Fibroblast of gingiva (primary cell): ENCODE results near the gene RELN.
A peak's percentile ranks its signal among the peaks of the same experiment; 100 is the strongest.
"Not testable (repeated sequence)": the region's sequence is repeated elsewhere in the genome, so short reads cannot be mapped to it uniquely, and the experiment has no call there.

Experiments
- DNase-seq: peaks from one replicate; pipeline ENCODE4 v3.0.0-alpha.2; 2011; ENCODE audit warnings: low read depth

RELN gene

DNA sequence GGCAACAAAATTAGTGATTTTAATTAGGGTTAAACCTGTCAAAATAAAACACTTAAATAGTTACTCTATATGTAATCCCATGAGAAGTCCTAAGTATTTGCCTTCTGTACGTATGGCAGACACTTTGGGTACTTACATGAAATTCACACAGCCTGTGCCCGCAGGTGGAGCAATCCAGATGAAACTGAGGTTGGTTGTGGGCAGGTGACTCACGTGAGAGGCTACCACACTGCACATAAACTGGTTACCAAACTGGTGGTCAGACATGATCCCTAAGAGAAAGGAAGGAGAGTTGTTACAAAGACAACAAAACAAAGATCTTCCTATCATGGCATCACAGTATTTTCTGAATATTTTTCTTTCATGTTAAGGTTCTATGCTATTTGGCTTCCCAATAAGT lies 156.1 kb downstream of the RELN start:
- DNase-seq: no peak

GRCh38 chr7:103832438-103832837 lies 157.0 kb downstream of the RELN start:
- DNase-seq: no peak

DNA sequence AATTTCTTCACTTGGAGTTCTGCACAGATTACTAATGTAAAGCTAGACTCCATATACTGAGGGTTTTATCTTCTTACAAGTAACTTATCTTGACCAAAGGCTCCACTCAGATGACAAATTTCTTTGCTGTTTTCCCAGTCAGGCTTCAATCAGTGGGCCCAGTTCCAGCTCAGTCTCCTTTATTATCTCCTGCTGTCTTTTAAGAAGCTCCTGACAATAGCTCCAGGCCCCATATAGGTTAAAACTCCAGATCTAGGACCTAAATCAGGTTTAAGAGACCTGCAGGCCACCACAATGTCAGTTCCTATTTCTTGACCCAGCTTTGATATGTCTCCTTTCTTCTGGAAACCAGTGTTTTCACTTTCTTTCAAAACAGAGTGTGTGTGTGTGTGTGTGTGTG lies 165.2 kb downstream of the RELN start:
- DNase-seq: no peak

GRCh38 chr7:103823084-103823483 lies 166.4 kb downstream of the RELN start:
- no peak for DNase-seq

DNA sequence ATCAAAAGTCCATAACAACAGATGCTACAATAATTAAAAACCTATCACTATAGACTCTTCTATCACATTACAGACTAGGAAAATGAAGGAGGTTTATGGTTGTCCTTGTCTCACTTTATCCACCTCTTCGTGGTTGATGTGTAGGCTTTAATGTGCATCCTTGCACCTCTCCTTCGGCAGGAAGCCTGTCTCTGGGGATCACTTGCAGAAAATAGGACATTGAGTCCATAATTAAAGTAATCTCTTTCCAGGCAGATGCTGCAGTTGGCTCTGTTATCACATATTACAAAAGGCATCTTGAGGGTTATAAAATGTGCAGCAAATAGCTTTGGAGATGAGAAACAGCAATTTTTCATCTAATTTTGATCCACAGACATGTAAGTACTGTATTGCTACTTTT lies 168.4 kb downstream of the RELN start:
- no peak for DNase-seq

GRCh38 chr7:103815972-103816371 lies 173.5 kb downstream of the RELN start:
- DNase-seq: not testable (repeated sequence)

DNA sequence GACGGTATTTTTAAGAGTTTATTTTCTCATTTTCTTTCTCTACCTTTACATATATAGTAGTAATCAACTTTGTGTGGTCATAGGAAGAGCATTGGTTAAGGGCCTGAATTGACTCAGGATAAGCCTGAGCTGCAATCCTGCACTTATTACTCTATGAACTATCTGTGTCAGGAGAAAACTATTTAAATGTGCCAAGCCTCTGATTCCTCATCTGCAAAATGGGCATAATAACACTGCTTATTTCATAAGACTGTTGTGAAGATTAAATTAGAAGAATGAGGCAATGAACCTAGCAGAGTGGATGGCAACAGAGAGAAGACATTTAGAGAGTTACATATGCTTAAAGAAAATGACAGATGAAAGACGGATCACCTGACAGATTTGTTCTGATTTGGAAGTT lies 175.5 kb downstream of the RELN start:
- no peak for DNase-seq

- no peak for DNase-seq
Observed at GRCh38 chr7:103811997-103812396, 177.5 kb downstream of the RELN start.

DNA sequence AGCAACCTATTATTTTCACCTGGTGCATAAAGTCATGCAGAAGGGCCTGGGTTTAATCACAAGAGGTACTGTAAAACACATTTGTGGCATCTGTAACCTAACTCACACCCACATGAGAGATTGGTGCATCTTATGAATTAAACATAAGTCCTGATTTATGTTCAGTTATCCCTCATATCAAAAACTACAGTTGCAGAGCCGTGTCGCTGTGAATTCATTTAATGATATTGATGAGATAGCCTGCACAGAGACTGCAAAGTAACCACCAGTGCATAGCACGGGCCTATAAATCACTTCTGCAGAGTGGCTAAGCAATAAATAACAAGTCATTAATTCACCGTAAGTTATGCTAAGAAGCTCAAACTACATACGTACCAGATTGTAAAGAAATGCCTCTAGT lies 178.2 kb downstream of the RELN start:
- no peak for DNase-seq

- DNase-seq: no peak
Observed at GRCh38 chr7:103810112-103810744, 179.2 kb downstream of the RELN start.

GRCh38 chr7:103809229-103809994 lies 180.0 kb downstream of the RELN start:
- no peak for DNase-seq

GRCh38 chr7:103805346-103805745 lies 184.1 kb downstream of the RELN start:
- DNase-seq: no peak

DNA sequence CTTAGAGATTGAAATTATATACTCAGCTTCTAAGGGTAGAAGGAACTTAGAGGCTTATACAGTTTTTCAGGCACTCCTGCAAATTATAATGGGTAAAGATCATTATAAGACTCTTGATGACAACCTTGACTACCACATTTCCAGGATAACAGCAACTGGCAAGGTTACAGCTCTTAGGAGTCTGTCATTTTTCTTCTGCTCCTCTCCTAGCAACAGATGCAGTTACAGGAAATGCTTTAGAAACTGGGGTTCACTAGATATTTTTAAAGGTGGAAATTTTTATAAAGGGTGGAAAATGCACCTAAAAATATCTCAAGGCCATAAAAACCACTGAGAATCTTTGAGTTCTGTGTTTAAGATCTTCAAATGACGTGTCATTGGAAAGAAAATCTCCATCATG lies 185.8 kb downstream of the RELN start:
- no peak for DNase-seq

GRCh38 chr7:103799298-103799697 lies 190.2 kb downstream of the RELN start:
- DNase-seq: no peak

- no peak for DNase-seq
Observed at GRCh38 chr7:103797647-103798307, 191.7 kb downstream of the RELN start.

DNA sequence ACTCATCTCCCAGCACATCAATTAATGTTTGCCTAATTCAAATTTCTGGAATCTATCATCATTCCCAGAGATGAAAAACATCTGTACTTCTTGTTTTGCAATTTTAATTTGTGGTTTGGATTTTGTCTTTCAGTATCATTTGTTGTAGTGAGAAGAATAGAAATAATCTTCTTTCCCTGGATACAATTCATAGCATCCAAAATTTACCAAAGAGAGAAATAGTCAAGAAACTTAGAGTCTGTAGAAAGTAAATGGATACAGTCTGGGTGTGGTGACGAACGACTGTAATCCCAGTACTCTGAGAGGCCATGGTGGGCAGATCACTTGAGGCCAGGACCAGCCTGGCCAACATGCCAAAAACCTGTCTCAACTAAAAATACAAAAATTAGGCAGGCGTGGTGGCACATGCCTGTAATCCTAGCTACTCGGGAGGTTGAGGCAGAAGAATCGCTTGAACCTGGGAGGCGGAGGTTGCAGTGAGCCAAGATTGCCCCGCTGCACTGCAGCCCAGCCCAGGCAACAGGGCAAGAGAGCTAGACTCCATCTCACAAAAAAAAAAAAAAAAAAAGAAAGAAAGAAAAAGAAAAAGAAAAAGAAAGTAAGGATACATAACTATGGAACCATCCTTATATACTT lies 193.0 kb downstream of the RELN start:
- DNase-seq: peak; percentile 53

GRCh38 chr7:103795787-103796186 lies 193.7 kb downstream of the RELN start:
- no peak for DNase-seq

- DNase-seq: peak; percentile 20
Observed at GRCh38 chr7:103795107-103795506, 194.4 kb downstream of the RELN start.

- no peak for DNase-seq
Observed at GRCh38 chr7:103794424-103794823, 195.0 kb downstream of the RELN start.

DNA sequence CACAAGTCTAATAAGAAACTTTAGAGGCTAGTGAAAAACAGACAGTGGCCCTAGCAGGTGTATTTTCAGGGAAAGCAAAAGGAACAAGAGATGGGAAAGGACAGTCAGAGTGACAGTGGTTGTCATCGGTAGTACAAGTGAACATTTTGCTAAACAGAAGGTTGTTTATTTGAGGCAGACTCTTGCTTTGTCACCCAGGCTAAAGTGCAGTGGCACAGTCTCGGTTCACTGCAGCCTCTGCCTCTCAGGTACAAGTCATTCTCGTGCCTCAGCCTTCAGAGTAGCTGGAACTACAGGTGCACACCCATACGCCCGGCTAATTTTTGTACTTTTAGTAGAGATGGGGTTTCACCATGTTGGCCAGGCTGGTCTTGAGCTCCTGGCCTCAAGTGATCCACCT lies 195.8 kb downstream of the RELN start:
- no peak for DNase-seq

DNA sequence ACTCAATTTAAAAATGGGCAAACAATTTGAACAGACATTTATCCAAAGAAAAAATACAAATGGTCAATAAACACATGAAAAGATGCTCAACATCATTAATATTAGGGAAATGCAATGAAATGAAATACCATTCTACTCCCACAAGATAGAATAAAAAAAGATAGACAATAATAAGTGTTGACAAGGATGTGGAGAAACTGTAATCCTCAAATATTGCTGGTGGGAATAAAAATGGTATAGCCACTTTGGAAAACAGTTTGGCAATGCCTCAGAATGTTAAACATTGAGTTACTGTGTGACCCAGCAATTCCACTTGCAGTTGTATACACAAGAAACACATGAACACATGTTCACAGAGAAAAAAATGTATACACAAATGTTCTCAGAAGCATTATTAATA lies 197.6 kb downstream of the RELN start:
- no peak for DNase-seq

DNA sequence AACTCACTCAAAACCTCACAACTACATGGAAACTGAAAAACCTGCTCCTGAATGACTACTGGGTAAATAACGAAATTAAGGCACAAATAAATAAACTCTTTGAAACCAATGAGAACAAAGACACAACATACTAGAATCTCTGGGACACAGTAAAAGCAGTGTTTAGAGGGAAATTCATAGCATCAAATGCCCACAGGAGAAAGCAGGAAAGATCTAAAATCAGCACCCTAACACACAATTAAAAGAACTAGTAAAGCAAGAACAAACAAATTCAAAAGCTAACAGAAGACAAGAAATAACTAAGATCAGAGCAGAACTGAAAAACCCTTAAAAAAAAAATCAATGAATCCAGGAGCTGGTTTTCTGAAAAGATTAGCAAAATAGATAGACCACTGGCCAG lies 202.4 kb downstream of the RELN start:
- DNase-seq: not testable (repeated sequence)
